Thyroid gland (tissue), 4 donors: ENCODE results near the gene LRRC36. TPM values are rescaled to one million over a fixed set of nuclear protein-coding genes. Genes with fewer than 3 reads are reported as not detected.

ENCODE experiments used
- DNase-seq, 2 donors: peaks; one replicate each; pipeline ENCODE4 v3.0.0-alpha.2; 2019
- H3K27ac ChIP-seq, 3 donors: fragments of 200-600 bp; sonication (generic); 1 replicate in 2 of 3; 2 replicates in 1 of 3; pipeline ENCODE4 v1.5.1; 2016 to 2019; ENCODE audit warnings: mild to moderate bottlenecking in 1 of 3, moderate library complexity in 1 of 3
- H3K27me3 ChIP-seq: fragments of 200-600 bp; sonication (generic); one replicate; pipeline ENCODE4 v1.5.1; 2019
- H3K36me3 ChIP-seq, 2 donors: fragments of 200-600 bp; sonication (generic); one replicate each; pipeline ENCODE4 v1.5.1; 2016 to 2019
- H3K4me1 ChIP-seq, 2 donors: fragments of 200-600 bp; sonication (generic); one replicate each; pipeline ENCODE4 v1.5.1; 2017 to 2019
- H3K4me3 ChIP-seq, 3 donors: fragments of 200-600 bp; sonication (generic); replicated peaks in 1 of 3; 1 replicate in 2 of 3; 2 replicates in 1 of 3; pipeline ENCODE4 v1.5.1; 2016; ENCODE audit warnings: mild to moderate bottlenecking in 1 of 3
- H3K9me3 ChIP-seq: fragments of 200-600 bp; sonication (generic); one replicate; pipeline ENCODE4 v1.5.1; 2017
- POLR2A ChIP-seq, 2 donors: fragments of 450-650 bp; IDR thresholded peaks; one replicate each; pipeline ENCODE4 v1.6.1; 2017; ENCODE audit warnings: antibody characterized with exemption in 2 of 2, mild to moderate bottlenecking in 2 of 2, moderate library complexity in 1 of 2
- WGBS, 2 donors: methylation state at CpG; one replicate each; pipeline ENCODE4 v1.1.5; 2017; 5-methylcytosine and 5-hydroxymethylcytosine counted together
- intact Hi-C: fragments of 100-400 bp; cut with DNase I; formaldehyde crosslinking; loops from one replicate; pipeline ENCODE4 v1.15.1; 2023
- total RNA-seq, 4 donors: library from RNA; depleted of rRNA; stranded (reverse); fragments of >200 nt; gene quantifications; one replicate each; pipeline ENCODE4 v1.2.3, GENCODE V29; 2016
- TF ChIP-seq, protein P1 (sequence below), 6 experiments: fragments of 200-600 bp in 3 of 6; fragments of 450-650 bp in 3 of 6; sonication (generic) in 3 of 6; IDR thresholded peaks; one replicate each; pipeline ENCODE4 v1.5.1; 2016 to 2019; ENCODE audit warnings: antibody characterized with exemption in 6 of 6, mild to moderate bottlenecking in 2 of 6, inconsistent platforms in 1 of 6, moderate library complexity in 1 of 6

LRRC36 gene
- total RNA-seq, 4 donors from 2014 or later: 0.22 TPM; not detected in 3

DNA sequence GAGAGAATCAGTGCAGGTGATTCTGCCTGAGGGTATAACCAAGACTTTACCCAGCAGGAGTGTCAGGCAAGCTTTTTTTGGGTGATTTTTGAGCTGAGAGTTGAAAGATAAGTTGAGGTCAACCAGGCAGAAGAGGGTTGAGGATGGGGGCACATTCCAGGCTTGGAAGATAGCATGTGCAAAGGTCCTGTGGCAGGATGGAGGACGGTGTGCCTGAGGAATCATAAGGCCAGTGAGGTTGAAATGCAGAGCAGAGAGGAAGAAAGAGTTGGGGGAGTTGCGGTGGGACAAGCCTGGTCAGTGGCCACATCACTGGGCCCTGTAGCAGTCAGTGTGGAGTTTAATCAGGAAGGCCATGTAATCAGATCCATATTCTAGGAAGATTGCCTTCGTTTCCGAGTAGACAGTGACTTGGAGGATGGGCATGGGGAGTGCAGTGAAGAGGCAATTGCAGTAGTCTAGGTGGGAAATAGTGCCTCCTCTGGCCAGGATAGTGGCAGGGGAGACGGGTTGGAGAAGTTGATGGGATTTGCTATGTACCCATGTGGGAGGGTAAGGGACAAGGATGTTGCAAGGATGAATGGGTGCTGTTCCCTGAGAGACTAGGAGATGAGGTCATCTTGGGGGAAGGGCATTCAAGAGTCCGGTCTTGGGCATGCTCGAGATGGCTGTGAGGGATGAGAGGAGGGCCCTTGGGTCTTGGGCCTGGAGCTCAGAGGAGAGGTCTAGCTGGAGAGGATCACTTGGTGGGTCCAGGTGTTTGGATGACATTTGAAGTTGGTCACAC, 43.4 kb upstream of the LRRC36 start:
- no peak overlapping the region for H3K27ac ChIP-seq
- H3K27me3 ChIP-seq: no peaks in the 10 kb centered on the region
- H3K36me3 ChIP-seq: no peaks in the 10 kb centered on the region
- intact Hi-C loops: no loop called here
- peak; percentile 29 for DNase-seq
- peaks cover 11 to 22% of the 10 kb centered on the region in 2 donors for H3K4me1 ChIP-seq
- no peaks in the 10 kb centered on the region for H3K9me3 ChIP-seq
- no peak for TF ChIP-seq POLR2A (IDR thresholded peaks at IDR 0.05)
- TF ChIP-seq, protein P1, sequence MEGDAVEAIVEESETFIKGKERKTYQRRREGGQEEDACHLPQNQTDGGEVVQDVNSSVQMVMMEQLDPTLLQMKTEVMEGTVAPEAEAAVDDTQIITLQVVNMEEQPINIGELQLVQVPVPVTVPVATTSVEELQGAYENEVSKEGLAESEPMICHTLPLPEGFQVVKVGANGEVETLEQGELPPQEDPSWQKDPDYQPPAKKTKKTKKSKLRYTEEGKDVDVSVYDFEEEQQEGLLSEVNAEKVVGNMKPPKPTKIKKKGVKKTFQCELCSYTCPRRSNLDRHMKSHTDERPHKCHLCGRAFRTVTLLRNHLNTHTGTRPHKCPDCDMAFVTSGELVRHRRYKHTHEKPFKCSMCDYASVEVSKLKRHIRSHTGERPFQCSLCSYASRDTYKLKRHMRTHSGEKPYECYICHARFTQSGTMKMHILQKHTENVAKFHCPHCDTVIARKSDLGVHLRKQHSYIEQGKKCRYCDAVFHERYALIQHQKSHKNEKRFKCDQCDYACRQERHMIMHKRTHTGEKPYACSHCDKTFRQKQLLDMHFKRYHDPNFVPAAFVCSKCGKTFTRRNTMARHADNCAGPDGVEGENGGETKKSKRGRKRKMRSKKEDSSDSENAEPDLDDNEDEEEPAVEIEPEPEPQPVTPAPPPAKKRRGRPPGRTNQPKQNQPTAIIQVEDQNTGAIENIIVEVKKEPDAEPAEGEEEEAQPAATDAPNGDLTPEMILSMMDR (IDR thresholded peaks at IDR 0.05): no peak
- no peak overlapping the region for H3K4me3 ChIP-seq
- WGBS, 2 donors: 83 to 87% methylated on average over 7 of the region's 7 CpGs

DNA sequence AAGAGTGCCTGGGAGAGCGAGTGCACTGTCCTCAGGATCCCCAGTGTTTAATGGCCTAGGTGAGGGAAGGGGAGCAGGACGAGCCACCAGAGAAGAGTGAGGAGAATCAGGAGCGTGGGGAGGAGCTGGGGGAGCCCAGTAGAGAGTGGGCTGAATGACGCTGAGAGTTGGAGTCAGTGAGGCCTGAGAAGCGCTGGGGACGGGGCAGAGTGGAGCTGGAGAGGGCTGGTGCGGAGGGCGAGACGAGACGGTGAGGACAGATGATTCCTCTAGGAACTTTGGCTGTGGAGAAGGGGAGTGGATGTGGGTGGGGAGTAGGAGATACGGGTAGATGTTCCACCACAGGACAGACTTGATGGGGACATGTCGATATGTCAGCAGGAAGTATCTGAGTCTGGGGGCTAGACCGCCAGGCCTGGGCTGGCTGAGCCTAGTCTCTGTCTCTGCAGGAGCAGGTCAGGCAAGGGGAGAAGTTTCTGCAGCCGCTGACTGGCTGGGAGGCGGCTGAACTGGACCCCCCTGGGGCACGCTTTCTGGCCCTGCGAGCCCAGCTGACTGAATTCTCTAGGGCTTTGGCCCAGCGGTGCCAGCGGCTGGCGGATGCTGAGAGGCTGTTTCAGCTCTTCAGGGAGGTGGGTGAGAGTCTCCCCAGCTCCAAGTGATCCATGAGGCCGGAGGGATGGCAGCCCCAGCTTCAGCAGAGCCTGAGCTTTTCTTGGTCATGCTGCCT, 42.6 kb upstream of the LRRC36 start:
- TF ChIP-seq POLR2A (IDR thresholded peaks at IDR 0.05): no peak
- TF ChIP-seq, protein P1 (IDR thresholded peaks at IDR 0.05): no peak
- no peaks in the 10 kb centered on the region for H3K36me3 ChIP-seq
- peaks cover 5 to 14% of the 10 kb centered on the region in 2 donors for H3K4me1 ChIP-seq
- no peak overlapping the region for H3K27ac ChIP-seq
- no peaks in the 10 kb centered on the region for H3K9me3 ChIP-seq
- H3K4me3 ChIP-seq: no peak overlapping the region
- H3K27me3 ChIP-seq: no peaks in the 10 kb centered on the region
- DNase-seq: peak; percentile 28 to 52
- intact Hi-C loops: no loop called here
- 70 to 84% methylated on average over 16 to 19 of the region's 21 CpGs for WGBS, 2 donors

DNA sequence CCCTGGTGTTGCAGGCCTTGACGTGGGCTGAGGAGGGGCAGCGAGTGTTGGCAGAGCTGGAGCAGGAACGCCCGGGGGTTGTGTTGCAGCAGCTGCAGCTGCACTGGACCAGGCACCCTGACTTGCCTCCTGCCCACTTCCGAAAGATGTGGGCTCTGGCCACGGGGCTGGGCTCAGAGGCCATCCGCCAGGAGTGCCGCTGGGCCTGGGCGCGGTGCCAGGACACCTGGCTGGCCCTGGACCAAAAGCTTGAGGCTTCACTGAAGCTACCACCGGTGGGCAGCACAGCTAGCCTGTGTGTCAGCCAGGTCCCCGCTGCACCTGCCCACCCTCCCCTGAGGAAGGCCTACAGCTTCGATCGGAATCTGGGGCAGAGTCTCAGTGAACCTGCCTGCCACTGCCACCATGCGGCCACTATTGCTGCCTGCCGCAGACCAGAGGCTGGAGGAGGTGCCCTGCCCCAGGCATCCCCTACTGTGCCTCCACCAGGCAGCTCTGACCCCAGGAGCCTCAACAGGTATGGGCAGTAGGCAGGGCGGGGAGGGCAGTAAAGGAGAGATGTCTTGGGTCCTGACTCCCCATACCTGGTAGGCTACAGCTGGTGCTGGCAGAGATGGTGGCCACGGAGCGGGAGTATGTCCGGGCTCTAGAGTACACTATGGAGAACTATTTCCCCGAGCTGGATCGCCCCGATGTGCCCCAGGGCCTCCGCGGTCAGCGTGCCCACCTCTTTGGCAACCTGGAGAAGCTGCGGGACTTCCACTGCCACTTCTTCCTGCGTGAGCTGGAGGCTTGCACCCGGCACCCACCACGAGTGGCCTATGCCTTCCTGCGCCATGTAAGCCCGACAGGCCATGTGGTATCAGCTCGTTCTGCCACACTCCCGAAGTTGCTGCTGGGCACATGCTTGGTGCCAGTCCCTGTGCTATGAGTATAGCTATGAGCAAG, 41.6 kb upstream of the LRRC36 start:
- DNase-seq: peak; percentile 88 to 91
- Histone ChIP-seq H3K9me3 (no peaks in the 10 kb centered on the region), H3K27me3 (no peaks in the 10 kb centered on the region), H3K36me3 (no peaks in the 10 kb centered on the region), H3K4me1 (peaks cover 5 to 8% of the 10 kb centered on the region in 2 donors), H3K4me3 (no peak overlapping the region), H3K27ac (no peak overlapping the region)
- WGBS, 2 donors: 42 to 85% methylated on average over 9 to 12 of the region's 34 CpGs
- intact Hi-C loops: no loop called here
- TF ChIP-seq, protein P1 (IDR thresholded peaks at IDR 0.05): peak; percentile 20 to 68 (median 48)
- no peak for TF ChIP-seq POLR2A (IDR thresholded peaks at IDR 0.05)

DNA sequence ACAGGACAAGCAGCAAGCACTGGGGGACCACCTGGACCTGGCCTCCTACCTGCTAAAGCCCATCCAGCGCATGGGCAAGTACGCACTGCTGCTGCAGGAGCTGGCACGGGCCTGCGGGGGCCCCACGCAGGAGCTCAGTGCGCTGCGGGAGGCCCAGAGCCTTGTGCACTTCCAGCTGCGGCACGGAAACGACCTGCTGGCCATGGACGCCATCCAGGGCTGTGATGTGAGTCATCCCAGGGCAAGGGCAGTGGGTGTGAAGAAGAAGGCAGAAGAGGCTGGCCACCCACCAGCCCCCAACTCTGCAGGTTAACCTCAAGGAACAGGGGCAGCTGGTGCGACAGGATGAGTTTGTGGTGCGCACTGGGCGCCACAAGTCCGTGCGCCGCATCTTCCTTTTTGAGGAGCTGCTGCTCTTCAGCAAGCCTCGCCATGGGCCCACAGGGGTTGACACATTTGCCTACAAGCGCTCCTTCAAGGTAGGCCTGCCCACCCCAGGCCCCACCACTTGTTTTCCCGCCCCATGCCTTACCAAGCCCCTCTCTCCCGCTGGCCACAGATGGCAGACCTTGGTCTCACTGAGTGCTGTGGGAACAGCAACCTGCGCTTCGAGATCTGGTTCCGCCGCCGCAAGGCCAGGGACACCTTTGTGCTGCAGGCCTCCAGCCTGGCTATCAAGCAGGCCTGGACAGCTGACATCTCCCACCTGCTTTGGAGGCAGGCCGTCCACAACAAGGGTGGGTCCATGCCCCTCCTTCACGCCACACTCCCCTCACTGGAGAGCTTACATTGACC, 40.0 kb upstream of the LRRC36 start:
- TF ChIP-seq, protein P1 (IDR thresholded peaks at IDR 0.05): no peak
- TF ChIP-seq POLR2A (IDR thresholded peaks at IDR 0.05): no peak
- Histone ChIP-seq H3K4me1 (peaks cover 5 to 8% of the 10 kb centered on the region in 2 donors), H3K27ac (no peak overlapping the region), H3K9me3 (no peaks in the 10 kb centered on the region), H3K36me3 (no peaks in the 10 kb centered on the region), H3K4me3 (no peak overlapping the region), H3K27me3 (no peaks in the 10 kb centered on the region)
- no peak for DNase-seq
- intact Hi-C loops: no loop called here
- 95 to 96% methylated on average over 17 to 18 of the region's 28 CpGs for WGBS, 2 donors
